Activated naive CD4-positive, alpha-beta T cell treated with anti-CD3 and anti-CD28 coated beads, Interleukin-2, amount 50 U/mL, for 72 hours (primary cell): Measurements from ENCODE around the gene ANKRD30BL. TPM values are rescaled to one million over a fixed set of nuclear protein-coding genes. Genes with fewer than 3 reads are reported as not detected.
"Not testable (repeated sequence)": the region's sequence is repeated elsewhere in the genome, so short reads cannot be mapped to it uniquely, and the experiment has no call there.

ENCODE experiments used
- ATAC-seq, 2 donors: fragments of 150-1000 bp; cut with Tn5 transposase; 2 replicates each; pipeline ENCODE4 v1.10.0; 2021; ENCODE audit warnings: mild to moderate bottlenecking in 2 of 2, moderate library complexity in 2 of 2
- DNase-seq, 2 donors: peaks; one replicate each; pipeline ENCODE4 v3.0.0; 2021 to 2022; ENCODE audit warnings: low spot score in 2 of 2
- H3K27ac Mint-ChIP-seq, 2 donors: one replicate each; pipeline ENCODE4 v1.8.0; 2022; ENCODE audit warnings: mild to moderate bottlenecking in 2 of 2, mixed read lengths in 2 of 2
- H3K36me3 Mint-ChIP-seq, 2 donors: one replicate each; pipeline ENCODE4 v1.8.0; 2022; ENCODE audit warnings: mixed read lengths in 2 of 2
- H3K9me3 Mint-ChIP-seq, 2 donors: one replicate each; pipeline ENCODE4 v1.8.0; 2022; ENCODE audit warnings: mixed read lengths in 2 of 2
- total RNA-seq, 2 donors: library from RNA; stranded (reverse); gene quantifications; one replicate each; pipeline ENCODE4 v1.2.3, GENCODE V29; 2022

ANKRD30BL gene
- not detected for total RNA-seq

GRCh38 chr2:132161161-132162124 is at the start of gene ANKRD30BL:
Gene ANKRD30BL, minus strand, starts transcription at chr2:132161952. Its CDS starts 247 bp downstream, at chr2:132161705.
- H3K27ac Mint-ChIP-seq, ATAC-seq, DNase-seq, H3K9me3 Mint-ChIP-seq, H3K36me3 Mint-ChIP-seq: not testable (repeated sequence)

- DNase-seq, H3K27ac Mint-ChIP-seq, H3K36me3 Mint-ChIP-seq, H3K9me3 Mint-ChIP-seq, ATAC-seq: not testable (repeated sequence)
Measured at GRCh38 chr2:132202866-132203265, 41.1 kb upstream of the ANKRD30BL start.

GRCh38 chr2:132192854-132193253 is 31.1 kb upstream of the ANKRD30BL start:
- H3K9me3 Mint-ChIP-seq, H3K27ac Mint-ChIP-seq, ATAC-seq, H3K36me3 Mint-ChIP-seq, DNase-seq: not testable (repeated sequence)

GRCh38 chr2:132167100-132167499 is 5.3 kb upstream of the ANKRD30BL start:
- ATAC-seq, H3K9me3 Mint-ChIP-seq, H3K36me3 Mint-ChIP-seq, H3K27ac Mint-ChIP-seq, DNase-seq: not testable (repeated sequence)

- not testable (repeated sequence) for H3K27ac Mint-ChIP-seq, ATAC-seq, H3K36me3 Mint-ChIP-seq, DNase-seq, H3K9me3 Mint-ChIP-seq
Measured at GRCh38 chr2:132162125-132162660, 441 bp upstream of the ANKRD30BL start.

GRCh38 chr2:132146774-132147173 is 15.0 kb downstream of the ANKRD30BL start:
- H3K27ac Mint-ChIP-seq, ATAC-seq, H3K9me3 Mint-ChIP-seq, H3K36me3 Mint-ChIP-seq: not testable (repeated sequence)
- DNase-seq = peak in 1 of 2 donors; percentile 44
